ENCODE measurements around the gene HLA-DPB1.

The HLA-DPB1 gene

DNA sequence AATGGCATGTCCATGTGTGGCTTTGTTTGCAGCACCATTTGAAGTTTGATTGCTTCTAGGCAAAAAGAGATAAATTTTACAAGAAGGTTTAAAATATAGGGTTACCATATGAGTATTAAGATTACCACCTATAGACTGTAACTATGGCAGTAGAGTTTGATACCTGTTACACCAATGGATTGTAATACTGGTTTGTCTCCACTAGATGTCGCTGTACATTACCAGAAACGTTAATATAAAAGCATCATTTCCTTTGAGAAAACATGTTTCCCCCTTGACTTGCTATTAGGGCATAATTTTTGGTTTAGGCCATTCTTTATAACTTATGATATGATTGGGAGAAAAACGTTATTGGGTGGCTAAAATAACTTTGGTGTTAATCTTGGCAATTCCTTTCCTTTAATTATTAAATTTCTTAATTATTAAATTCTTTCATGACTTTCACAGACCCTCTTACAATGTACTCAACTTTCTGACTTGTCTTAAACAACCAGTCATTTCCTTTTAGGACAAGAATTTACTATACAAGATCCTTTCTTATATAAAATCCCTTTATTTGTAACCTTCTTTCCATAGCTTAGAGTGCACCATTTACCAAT lies 42.8 kb downstream of the HLA-DPB1 start:
- no peak overlapping the region for H3K4me3 ChIP-seq (ENCODE audit: severe bottlenecking)
- no peaks in the 10 kb centered on the region for H3K9me3 ChIP-seq (ENCODE audit: severe bottlenecking)
- no peak for DNase-seq (ENCODE audit: low spot score)
- no peaks in the 10 kb centered on the region for H3K4me1 ChIP-seq (ENCODE audit: insufficient read depth, poor library complexity, severe bottlenecking)
- H3K27me3 ChIP-seq (ENCODE audit: insufficient read depth, poor library complexity, severe bottlenecking), result peaks cover 35% of the 10 kb centered on the region
- no peaks in the 10 kb centered on the region for H3K36me3 ChIP-seq (ENCODE audit: low read depth)
- H3K27ac ChIP-seq (ENCODE audit: poor library complexity, severe bottlenecking), result no peak overlapping the region
- TF ChIP-seq, protein P1, sequence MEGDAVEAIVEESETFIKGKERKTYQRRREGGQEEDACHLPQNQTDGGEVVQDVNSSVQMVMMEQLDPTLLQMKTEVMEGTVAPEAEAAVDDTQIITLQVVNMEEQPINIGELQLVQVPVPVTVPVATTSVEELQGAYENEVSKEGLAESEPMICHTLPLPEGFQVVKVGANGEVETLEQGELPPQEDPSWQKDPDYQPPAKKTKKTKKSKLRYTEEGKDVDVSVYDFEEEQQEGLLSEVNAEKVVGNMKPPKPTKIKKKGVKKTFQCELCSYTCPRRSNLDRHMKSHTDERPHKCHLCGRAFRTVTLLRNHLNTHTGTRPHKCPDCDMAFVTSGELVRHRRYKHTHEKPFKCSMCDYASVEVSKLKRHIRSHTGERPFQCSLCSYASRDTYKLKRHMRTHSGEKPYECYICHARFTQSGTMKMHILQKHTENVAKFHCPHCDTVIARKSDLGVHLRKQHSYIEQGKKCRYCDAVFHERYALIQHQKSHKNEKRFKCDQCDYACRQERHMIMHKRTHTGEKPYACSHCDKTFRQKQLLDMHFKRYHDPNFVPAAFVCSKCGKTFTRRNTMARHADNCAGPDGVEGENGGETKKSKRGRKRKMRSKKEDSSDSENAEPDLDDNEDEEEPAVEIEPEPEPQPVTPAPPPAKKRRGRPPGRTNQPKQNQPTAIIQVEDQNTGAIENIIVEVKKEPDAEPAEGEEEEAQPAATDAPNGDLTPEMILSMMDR (IDR thresholded peaks at IDR 0.05; ENCODE audit: poor library complexity, severe bottlenecking), result peak; percentile 88
- no peak for ATAC-seq (ENCODE audit: low read depth)

GRCh38 chr6:33120001-33120400 lies 44.2 kb downstream of the HLA-DPB1 start:
- no peak for ATAC-seq (ENCODE audit: low read depth)
- Histone ChIP-seq H3K9me3 (ENCODE audit: severe bottlenecking) (no peaks in the 10 kb centered on the region), H3K27me3 (ENCODE audit: insufficient read depth, poor library complexity, severe bottlenecking) (peaks cover 29% of the 10 kb centered on the region), H3K27ac (ENCODE audit: poor library complexity, severe bottlenecking) (no peak overlapping the region), H3K4me3 (ENCODE audit: severe bottlenecking) (no peak overlapping the region), H3K4me1 (ENCODE audit: insufficient read depth, poor library complexity, severe bottlenecking) (no peaks in the 10 kb centered on the region), H3K36me3 (ENCODE audit: low read depth) (no peaks in the 10 kb centered on the region)
- TF ChIP-seq, protein P1 (IDR thresholded peaks at IDR 0.05; ENCODE audit: poor library complexity, severe bottlenecking), result no peak
- DNase-seq (ENCODE audit: low spot score), result no peak

DNA sequence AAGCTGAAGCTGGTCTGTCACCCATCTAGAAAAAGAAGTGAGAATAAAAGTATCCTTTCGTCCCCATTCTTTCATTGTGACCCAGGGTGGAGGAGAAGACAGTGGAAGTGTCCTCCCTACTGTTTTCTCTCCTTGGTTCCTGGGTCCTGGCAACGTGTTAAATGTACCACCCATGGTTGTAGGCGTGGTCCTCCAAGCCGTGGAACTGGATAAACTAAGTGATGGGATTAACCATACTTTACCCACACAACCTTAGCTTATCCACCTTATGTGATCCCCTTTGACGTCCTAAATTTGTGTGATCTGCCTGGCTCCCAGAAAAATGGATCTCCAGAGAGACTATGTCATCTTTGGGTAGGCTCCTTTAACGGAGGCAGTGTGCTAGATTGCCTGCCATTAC lies 47.4 kb downstream of the HLA-DPB1 start:
- Histone ChIP-seq H3K27ac (ENCODE audit: poor library complexity, severe bottlenecking) (no peak overlapping the region), H3K36me3 (ENCODE audit: low read depth) (no peaks in the 10 kb centered on the region), H3K4me3 (ENCODE audit: severe bottlenecking) (no peak overlapping the region), H3K4me1 (ENCODE audit: insufficient read depth, poor library complexity, severe bottlenecking) (no peaks in the 10 kb centered on the region), H3K27me3 (ENCODE audit: insufficient read depth, poor library complexity, severe bottlenecking) (peaks cover 9% of the 10 kb centered on the region), H3K9me3 (ENCODE audit: severe bottlenecking) (no peaks in the 10 kb centered on the region)
- DNase-seq (ENCODE audit: low spot score) (no peak), ATAC-seq (ENCODE audit: low read depth) (no peak)
- TF ChIP-seq, protein P1 (IDR thresholded peaks at IDR 0.05; ENCODE audit: poor library complexity, severe bottlenecking), result no peak

GRCh38 chr6:33123732-33124524 lies 48.1 kb downstream of the HLA-DPB1 start:
- Histone ChIP-seq H3K9me3 (ENCODE audit: severe bottlenecking) (no peaks in the 10 kb centered on the region), H3K4me3 (ENCODE audit: severe bottlenecking) (no peak overlapping the region), H3K27me3 (ENCODE audit: insufficient read depth, poor library complexity, severe bottlenecking) (peaks cover 9% of the 10 kb centered on the region), H3K36me3 (ENCODE audit: low read depth) (no peaks in the 10 kb centered on the region), H3K27ac (ENCODE audit: poor library complexity, severe bottlenecking) (no peak overlapping the region), H3K4me1 (ENCODE audit: insufficient read depth, poor library complexity, severe bottlenecking) (no peaks in the 10 kb centered on the region)
- TF ChIP-seq, protein P1 (IDR thresholded peaks at IDR 0.05; ENCODE audit: poor library complexity, severe bottlenecking), result peak; percentile 62
- DNase-seq (ENCODE audit: low spot score) (no peak), ATAC-seq (ENCODE audit: low read depth) (0 out of 3 replicates have a peak, but pooled peaks have one; percentile 36)

DNA sequence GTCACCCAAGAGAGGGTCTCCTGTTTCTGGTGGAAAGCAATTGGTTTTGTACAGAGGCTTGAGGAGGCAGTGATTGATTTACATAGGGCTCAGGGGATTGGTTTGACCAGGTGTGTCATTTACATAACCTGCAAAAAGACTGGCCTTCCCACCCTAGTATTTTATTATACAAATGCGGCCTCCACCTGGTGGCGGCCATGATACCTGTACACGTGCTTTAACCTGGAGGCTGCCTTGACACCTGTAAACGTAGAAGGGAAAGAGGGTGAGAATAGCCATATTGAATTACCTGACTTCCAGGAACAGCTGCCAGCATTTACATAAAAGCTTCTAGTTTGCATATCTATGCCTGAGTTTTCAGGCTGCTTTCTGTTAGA lies 48.7 kb downstream of the HLA-DPB1 start:
- Histone ChIP-seq H3K9me3 (ENCODE audit: severe bottlenecking) (no peaks in the 10 kb centered on the region), H3K4me3 (ENCODE audit: severe bottlenecking) (no peak overlapping the region), H3K4me1 (ENCODE audit: insufficient read depth, poor library complexity, severe bottlenecking) (no peaks in the 10 kb centered on the region), H3K27me3 (ENCODE audit: insufficient read depth, poor library complexity, severe bottlenecking) (peaks cover 3% of the 10 kb centered on the region), H3K36me3 (ENCODE audit: low read depth) (no peaks in the 10 kb centered on the region), H3K27ac (ENCODE audit: poor library complexity, severe bottlenecking) (no peak overlapping the region)
- ATAC-seq (ENCODE audit: low read depth) (no peak), DNase-seq (ENCODE audit: low spot score) (no peak)
- TF ChIP-seq, protein P1 (IDR thresholded peaks at IDR 0.05; ENCODE audit: poor library complexity, severe bottlenecking), result no peak
